A549 (cell line): ENCODE results near the gene ZNF264. TPM values are rescaled to one million over a fixed set of nuclear protein-coding genes. Genes with fewer than 3 reads are reported as not detected.

Experiments used
- ATAC-seq, 2 experiments: fragments of 200-7000 bp in 1 of 2; fragments of >200 bp in 1 of 2; cut with Nextera tagmentation in 1 of 2; cut with Tn5 transposase in 1 of 2; 3 replicates each; pipeline versions ENCODE4 v1.8.0 to v1.9.1; 2018 to 2020; ENCODE audit warnings: mild to moderate bottlenecking in 1 of 2, moderate library complexity in 1 of 2
- CTCF ChIA-PET: fragments of 300-600 bp; sonication (Branson Sonifier 250); formaldehyde crosslinking; extraction: SDS; loops from one replicate; lab custom pipeline; 2021; ENCODE audit warnings: antibody characterized with exemption, inconsistent platforms; lab: Yijun Ruan, JAX
- POLR2A ChIA-PET: fragments of 350-600 bp; formaldehyde crosslinking; extraction: SDS; loops from one replicate; lab custom pipeline; 2021; ENCODE audit warnings: antibody characterized with exemption, inconsistent platforms; lab: Yijun Ruan, JAX
- DNase-seq, 2 experiments: peaks; one replicate each; pipeline versions ENCODE4 v3.0.0 to v3.0.0-alpha.2; 2011 to 2016; ENCODE audit warnings: low read depth in 1 of 2, low spot score in 1 of 2
- FAIRE-seq: peaks from 2 replicates; lab custom pipeline; 2011; peaks lifted over from hg19 to GRCh38; lab: Jason Lieb, UNC
- H3K27ac ChIP-seq, 2 experiments: fragments of >200 bp; sonication (Bioruptor Twin); formaldehyde crosslinking; 3 replicates each; pipeline ENCODE4 v1.5.1; 2016 to 2017
- H3K4me1 ChIP-seq: fragments of >200 bp; sonication (Bioruptor Twin); formaldehyde crosslinking; 3 replicates; pipeline ENCODE4 v1.6.1; 2016
- H3K4me2 ChIP-seq: fragments of >200 bp; sonication (Bioruptor Twin); formaldehyde crosslinking; 3 replicates; pipeline ENCODE4 v1.6.1; 2016
- H3K4me3 ChIP-seq: fragments of >200 bp; sonication (Bioruptor Twin); formaldehyde crosslinking; 3 replicates; pipeline ENCODE4 v1.5.1; 2016
- H3K9me3 ChIP-seq: fragments of >200 bp; sonication (Bioruptor Twin); formaldehyde crosslinking; 3 replicates; pipeline ENCODE4 v1.6.1; 2016
- ATOH8 ChIP-seq: fragments of 250-450 bp; sonication (Bioruptor Pico); IDR thresholded peaks from 2 replicates; pipeline ENCODE4 v1.5.0; 2020; ENCODE audit warnings: low read depth, mild to moderate bottlenecking, moderate library complexity
- CBX8 ChIP-seq: fragments of 200-600 bp; sonication (generic); IDR thresholded peaks from 2 replicates; pipeline ENCODE4 v1.6.1; 2016
- CHD4 ChIP-seq: fragments of 200-600 bp; sonication (generic); IDR thresholded peaks from 2 replicates; pipeline ENCODE4 v1.6.1; 2016; ENCODE audit warnings: antibody characterized with exemption, mild to moderate bottlenecking, borderline replicate concordance
- E2F6 ChIP-seq: IDR thresholded peaks from 2 replicates; pipeline ENCODE4 v1.6.1; 2012; ENCODE audit warnings: low read depth, borderline replicate concordance
- EHMT2 ChIP-seq: fragments of 200-600 bp; sonication (generic); IDR thresholded peaks from 2 replicates; pipeline ENCODE4 v1.6.1; 2016; ENCODE audit warnings: antibody characterized with exemption, low read depth, mild to moderate bottlenecking, moderate library complexity
- FOXS1 ChIP-seq: fragments of 250-450 bp; sonication (Bioruptor Pico); IDR thresholded peaks from 2 replicates; pipeline ENCODE4 v1.5.0; 2020; ENCODE audit warnings: mild to moderate bottlenecking, moderate library complexity
- GATA3 ChIP-seq: IDR thresholded peaks from 2 replicates; pipeline ENCODE4 v1.6.1; 2012; ENCODE audit warnings: borderline replicate concordance
- HDAC2 ChIP-seq: fragments of 200-600 bp; sonication (generic); IDR thresholded peaks from 2 replicates; pipeline ENCODE4 v1.6.1; 2016
- HOXB13 ChIP-seq: fragments of 250-450 bp; sonication (Bioruptor Pico); IDR thresholded peaks from 2 replicates; pipeline ENCODE4 v1.5.0; 2020; ENCODE audit warnings: low read depth, mild to moderate bottlenecking, moderate library complexity
- HOXB5 ChIP-seq: fragments of 250-450 bp; sonication (Bioruptor Pico); IDR thresholded peaks from 2 replicates; pipeline ENCODE4 v1.5.0; 2020; ENCODE audit warnings: mild to moderate bottlenecking, moderate library complexity
- JUN ChIP-seq, 2 experiments: fragments of >200 bp; sonication (Bioruptor Twin); formaldehyde crosslinking; IDR thresholded peaks; 2 replicates in 1 of 2; 3 replicates in 1 of 2; pipeline ENCODE4 v1.6.1; 2016 to 2017
- MAX ChIP-seq: IDR thresholded peaks from 2 replicates; pipeline ENCODE4 v1.6.1; 2012
- MAZ ChIP-seq: fragments of 150-350 bp; IDR thresholded peaks from 2 replicates; pipeline ENCODE4 v1.6.1; 2014; ENCODE audit warnings: antibody characterized with exemption, low read depth, low read length, borderline replicate concordance
- RNF2 ChIP-seq: fragments of 200-600 bp; sonication (generic); IDR thresholded peaks from 2 replicates; pipeline ENCODE4 v1.6.1; 2016; ENCODE audit warnings: low read depth, mild to moderate bottlenecking, antibody characterized with exemption, moderate library complexity, borderline replicate concordance
- SMC3 ChIP-seq: fragments of >200 bp; sonication (Bioruptor Twin); formaldehyde crosslinking; IDR thresholded peaks from 3 replicates; pipeline ENCODE4 v1.6.1; 2018; ENCODE audit warnings: inconsistent platforms
- TP53 ChIP-seq: fragments of 250-450 bp; sonication (Bioruptor Pico); IDR thresholded peaks from 2 replicates; pipeline ENCODE4 v1.5.0; 2021; ENCODE audit warnings: mild to moderate bottlenecking, moderate library complexity
- USF2 ChIP-seq: fragments of 450-650 bp; IDR thresholded peaks from 2 replicates; pipeline ENCODE4 v1.6.1; 2014; ENCODE audit warnings: antibody characterized with exemption
- ZFP36 ChIP-seq: fragments of 450-650 bp; IDR thresholded peaks from 2 replicates; pipeline ENCODE4 v1.6.1; 2014; ENCODE audit warnings: borderline replicate concordance; ENCODE audit not compliant: partially characterized antibody
- WGBS: methylation state at CpG from one replicate; pipeline ENCODE4 v1.1.6; 2017; ENCODE audit errors: missing lambda C conversion rate; 5-methylcytosine and 5-hydroxymethylcytosine counted together
- polyA plus RNA-seq, 4 experiments: library from polyadenylated mRNA; depleted of rRNA in 3 of 4; stranded (reverse); fragments of >200 nt; fragmentation: RNase III in 1 of 4; extraction: RNeasy Plus Mini Kit Qiagen cat#74134 plus additional on column Dnase treatment in 1 of 4; gene quantifications; 2 replicates in 3 of 4; 3 replicates in 1 of 4; pipeline ENCODE4 v1.2.3, GENCODE V29; 2011 to 2017

ZNF264 gene
- polyA plus RNA-seq, 2 of the 4 experiments (the other 2 are of a cell fraction): 3.4 to 9.1 TPM

GRCh38 chr19:57263244-57263741 is 72.0 kb downstream of the ZNF264 start:
- POLR2A ChIA-PET: no interaction called here
- TF ChIP-seq HOXB5 (no peak), RNF2 (no peak), HOXB13 (no peak), GATA3 (no peak), E2F6 (no peak)
- TF ChIP-seq, all 56 proteins: peak for 0
- no peak for FAIRE-seq
- DNase-seq: no peak
- Histone ChIP-seq H3K4me3 (no peak overlapping the region), H3K4me1 (no peaks in the 10 kb centered on the region), H3K4me2 (no peak overlapping the region), H3K27ac (no peak overlapping the region), H3K9me3 (peaks cover 86% of the 10 kb centered on the region)
- ATAC-seq: no peak
- CTCF ChIA-PET: no interaction called here
- 93% methylated on average over 1 of the region's 1 CpG for WGBS

GRCh38 chr19:57267291-57267690 is 76.0 kb downstream of the ZNF264 start:
- TF ChIP-seq MAZ: no peak
- TF ChIP-seq ZFP36: no peak
- TF ChIP-seq SMC3: no peak
- no peak for TF ChIP-seq USF2
- TF ChIP-seq MAX: no peak
- no peak for TF ChIP-seq HDAC2
- no peak for TF ChIP-seq FOXS1 (CRISPR knock-in tag)
- H3K27ac ChIP-seq: no peak overlapping the region
- 50% methylated on average over 3 of the region's 3 CpGs for WGBS
- POLR2A ChIA-PET: no interaction called here
- ATAC-seq: no peak
- H3K4me1 ChIP-seq: no peaks in the 10 kb centered on the region
- H3K9me3 ChIP-seq: peaks cover 83% of the 10 kb centered on the region
- no peak overlapping the region for H3K4me3 ChIP-seq
- CTCF ChIA-PET: no interaction called here
- FAIRE-seq: no peak
- DNase-seq: no peak
- no peak overlapping the region for H3K4me2 ChIP-seq

- peak; percentile 39 to 49; a peak in 2 of 6 replicates for ATAC-seq
- TF ChIP-seq JUN (IDR thresholded peaks at IDR 0.05) (no peak), MAZ (no peak), EHMT2 (no peak), CHD4 (no peak), CBX8 (no peak), ZFP36 (no peak), TP53 (CRISPR knock-in tag) (no peak), ATOH8 (CRISPR knock-in tag) (no peak)
- TF ChIP-seq, all 56 proteins: peak for 0
- POLR2A ChIA-PET: interaction anchor here (0.7 kb wide), 1 partner anchor 524 kb away, joined by 3 read pairs; no protein-coding TSS in a partner anchor
- WGBS: 75% methylated on average over 4 of the region's 4 CpGs
- FAIRE-seq: peak; percentile 59
- no peak overlapping the region for H3K4me3 ChIP-seq
- no peaks in the 10 kb centered on the region for H3K4me1 ChIP-seq
- DNase-seq: no peak
- H3K27ac ChIP-seq: no peak overlapping the region
- no peak overlapping the region for H3K4me2 ChIP-seq
- H3K9me3 ChIP-seq: peaks cover 76% of the 10 kb centered on the region
- CTCF ChIA-PET: no interaction called here
Measured at GRCh38 chr19:57269515-57270250, 78.4 kb downstream of the ZNF264 start.
